Forelimb muscle (tissue), 1 donor: Measurements from ENCODE around the gene MED13. TPM values are rescaled to one million over a fixed set of nuclear protein-coding genes. Genes with fewer than 3 reads are reported as not detected.

Experiments used
- DNase-seq: peaks from one replicate; pipeline ENCODE4 v3.0.0-alpha.2; 2013; ENCODE audit warnings: low read depth
- polyA plus RNA-seq: library from polyadenylated mRNA; unstranded; fragments of 120-200 nt; gene quantifications from one replicate; pipeline ENCODE4 v1.2.1, GENCODE V29; 2013; ENCODE audit not compliant: insufficient read length

The MED13 gene
- 26.2 TPM for polyA plus RNA-seq

- no peak for DNase-seq
Observed at GRCh38 chr17:62064791-62065563, at the start of gene MED13. TSS of gene MED13 (minus strand) at chr17:62065278. CDS start at chr17:62065205, 73 bp downstream.

GRCh38 chr17:62112229-62112628 lies 47.2 kb upstream of the MED13 start:
- no peak for DNase-seq

- no peak for DNase-seq
Observed at GRCh38 chr17:62111562-62112171, 46.6 kb upstream of the MED13 start.

- DNase-seq: no peak
Observed at GRCh38 chr17:62110923-62111484, 45.9 kb upstream of the MED13 start.

GRCh38 chr17:62109924-62110323 lies 44.8 kb upstream of the MED13 start:
- no peak for DNase-seq

GRCh38 chr17:62109378-62109902 lies 44.4 kb upstream of the MED13 start:
- no peak for DNase-seq

- no peak for DNase-seq
Observed at GRCh38 chr17:62105861-62106260, 40.8 kb upstream of the MED13 start.

GRCh38 chr17:62105357-62105756 lies 40.3 kb upstream of the MED13 start:
- DNase-seq: no peak

GRCh38 chr17:62101515-62101914 lies 36.4 kb upstream of the MED13 start:
- no peak for DNase-seq

GRCh38 chr17:62101090-62101489 lies 36.0 kb upstream of the MED13 start:
- no peak for DNase-seq

GRCh38 chr17:62100055-62100454 lies 35.0 kb upstream of the MED13 start:
- DNase-seq: no peak

GRCh38 chr17:62099532-62099931 lies 34.5 kb upstream of the MED13 start:
- no peak for DNase-seq

- no peak for DNase-seq
Observed at GRCh38 chr17:62098623-62099231, 33.6 kb upstream of the MED13 start.

GRCh38 chr17:62096401-62096670 lies 31.3 kb upstream of the MED13 start:
- DNase-seq: no peak

- DNase-seq: no peak
Observed at GRCh38 chr17:62094175-62094574, 29.1 kb upstream of the MED13 start.

- DNase-seq: no peak
Observed at GRCh38 chr17:62093188-62094155, 28.4 kb upstream of the MED13 start.

- DNase-seq: no peak
Observed at GRCh38 chr17:62092784-62093183, 27.7 kb upstream of the MED13 start.

- DNase-seq: no peak
Observed at GRCh38 chr17:62091804-62092203, 26.7 kb upstream of the MED13 start.

- DNase-seq: no peak
Observed at GRCh38 chr17:62090868-62091267, 25.8 kb upstream of the MED13 start.

GRCh38 chr17:62090021-62090824 lies 25.1 kb upstream of the MED13 start:
- DNase-seq: no peak

- DNase-seq: no peak
Observed at GRCh38 chr17:62089334-62089733, 24.3 kb upstream of the MED13 start.
